IMR-90 (cell line): ENCODE data around the gene USP14. TPM values are rescaled to one million over a fixed set of nuclear protein-coding genes. Genes with fewer than 3 reads are reported as not detected.

Source experiments
- ATAC-seq: fragments of 200-7000 bp; cut with Tn5 transposase; 2 replicates; pipeline ENCODE4 v1.9.1; 2020; ENCODE audit warnings: low read depth, mild to moderate bottlenecking, moderate library complexity
- BruUV-seq: library from RNA; stranded (reverse); fragments of 400-500 nt; replicated peaks from 2 replicates; lab custom pipeline; 2021; lab: Mats Ljungman, UMichigan
- CTCF ChIA-PET: fragments of 300-600 bp; formaldehyde crosslinking; extraction: SDS; loops from one replicate; lab custom pipeline; 2021; ENCODE audit warnings: antibody characterized with exemption; lab: Yijun Ruan, JAX
- POLR2A ChIA-PET: fragments of 300-600 bp; sonication (Branson Sonifier 250); formaldehyde crosslinking; loops from one replicate; lab custom pipeline; 2022; ENCODE audit warnings: antibody characterized with exemption; ENCODE audit not compliant: unreplicated experiment; lab: Charles Lee
- DNase-seq: peaks from one replicate; pipeline ENCODE4 v3.0.0; 2013
- H2AFZ ChIP-seq: replicated peaks from 2 replicates; pipeline ENCODE3; 2013; ENCODE audit warnings: low read length, mild to moderate bottlenecking; ENCODE audit not compliant: poor library complexity
- H2AK5ac ChIP-seq: 2 replicates; pipeline ENCODE4 v1.6.1; 2013; ENCODE audit warnings: low read depth, low read length, inconsistent platforms
- H2AK9ac ChIP-seq: replicated peaks from 2 replicates; pipeline ENCODE3; 2013; ENCODE audit warnings: mild to moderate bottlenecking, low read depth, low read length, moderate library complexity; ENCODE audit not compliant: poor library complexity
- H2BK120ac ChIP-seq: 2 replicates; pipeline ENCODE4 v1.6.1; 2013; ENCODE audit warnings: low read depth, low read length, inconsistent platforms
- H2BK15ac ChIP-seq: 3 replicates; pipeline ENCODE4 v1.6.1; 2013; ENCODE audit warnings: low read depth, low read length, inconsistent platforms
- H2BK20ac ChIP-seq: 2 replicates; pipeline ENCODE4 v1.6.1; 2013; ENCODE audit warnings: low read depth, mild to moderate bottlenecking, inconsistent platforms, low read length, moderate library complexity
- H2BK5ac ChIP-seq: 2 replicates; pipeline ENCODE4 v1.6.1; 2013; ENCODE audit warnings: mild to moderate bottlenecking, low read depth, low read length, inconsistent platforms; ENCODE audit not compliant: poor library complexity, severe bottlenecking
- H3K14ac ChIP-seq: replicated peaks from 2 replicates; pipeline ENCODE4 v1.6.1; 2013; ENCODE audit warnings: low read depth, low read length, inconsistent platforms
- H3K18ac ChIP-seq: 2 replicates; pipeline ENCODE4 v1.6.1; 2013; ENCODE audit warnings: low read depth, low read length, control low read depth
- H3K23ac ChIP-seq: 2 replicates; pipeline ENCODE4 v1.6.1; 2013; ENCODE audit warnings: low read depth, low read length, inconsistent platforms
- H3K27ac ChIP-seq: 2 replicates; pipeline ENCODE4 v1.5.1; 2013; ENCODE audit warnings: mild to moderate bottlenecking, control low read depth, low read length; ENCODE audit not compliant: insufficient read depth
- H3K27me3 ChIP-seq: 2 replicates; pipeline ENCODE4 v1.6.1; 2013; ENCODE audit warnings: low read length; ENCODE audit not compliant: control insufficient read depth, insufficient read depth
- H3K36me3 ChIP-seq: 2 replicates; pipeline ENCODE4 v1.6.1; 2013; ENCODE audit warnings: low read length, mixed read lengths; ENCODE audit not compliant: control insufficient read depth, insufficient read depth
- H3K4ac ChIP-seq: 2 replicates; pipeline ENCODE4 v1.6.1; 2013; ENCODE audit warnings: low read depth, low read length, inconsistent platforms
- H3K4me1 ChIP-seq: 2 replicates; pipeline ENCODE4 v1.6.1; 2013; ENCODE audit warnings: low read length, mixed read lengths; ENCODE audit not compliant: control insufficient read depth, insufficient read depth
- H3K4me2 ChIP-seq: 2 replicates; pipeline ENCODE4 v1.6.1; 2013; ENCODE audit warnings: low read depth, mild to moderate bottlenecking, control low read depth, low read length, moderate library complexity
- H3K4me3 ChIP-seq: 2 replicates; pipeline ENCODE4 v1.5.1; 2013; ENCODE audit warnings: low read depth, mild to moderate bottlenecking, control low read depth, low read length, moderate library complexity; ENCODE audit not compliant: insufficient read depth
- H3K56ac ChIP-seq: 2 replicates; pipeline ENCODE4 v1.6.1; 2013; ENCODE audit warnings: low read length, inconsistent platforms; ENCODE audit not compliant: insufficient read depth; ENCODE audit errors: extremely low read depth
- H3K79me1 ChIP-seq, 2 experiments: 2 replicates each; pipeline ENCODE4 v1.6.1; 2013; ENCODE audit warnings: low read length in 2 of 2, inconsistent platforms in 1 of 2, low read depth in 1 of 2
- H3K9ac ChIP-seq: 2 replicates; pipeline ENCODE4 v1.6.1; 2013; ENCODE audit warnings: low read depth, low read length, control low read depth
- H3K9me1 ChIP-seq: 2 replicates; pipeline ENCODE4 v1.6.1; 2013; ENCODE audit warnings: low read length, inconsistent platforms; ENCODE audit not compliant: insufficient read depth
- H3K9me3 ChIP-seq: 2 replicates; pipeline ENCODE4 v1.6.1; 2013; ENCODE audit warnings: low read length; ENCODE audit not compliant: control insufficient read depth, insufficient read depth
- H4K20me1 ChIP-seq: 2 replicates; pipeline ENCODE4 v1.6.1; 2013; ENCODE audit warnings: low read length, inconsistent platforms; ENCODE audit not compliant: insufficient read depth
- H4K5ac ChIP-seq: 2 replicates; pipeline ENCODE4 v1.6.1; 2013; ENCODE audit warnings: mild to moderate bottlenecking, low read depth, low read length, control low read depth
- H4K8ac ChIP-seq, 2 experiments: 2 replicates each; pipeline ENCODE4 v1.6.1; 2013; ENCODE audit warnings: low read depth in 2 of 2, low read length in 2 of 2, control low read depth in 1 of 2, inconsistent platforms in 1 of 2
- H4K91ac ChIP-seq: 2 replicates; pipeline ENCODE4 v1.6.1; 2013; ENCODE audit warnings: low read depth, low read length, inconsistent platforms; ENCODE audit not compliant: insufficient read depth
- CEBPB ChIP-seq: IDR thresholded peaks from 2 replicates; pipeline ENCODE4 v1.6.1; 2012; ENCODE audit warnings: low read depth, low read length, improper control_type of control experiment
- CTCF ChIP-seq: conservative IDR thresholded peaks from 2 replicates; pipeline ENCODE4 v1.5.1; 2012; ENCODE audit warnings: mild to moderate bottlenecking, low read depth, low read length, improper control_type of control experiment
- MAZ ChIP-seq: IDR thresholded peaks from 2 replicates; pipeline ENCODE4 v1.6.1; 2012; ENCODE audit warnings: low read depth, mild to moderate bottlenecking, low read length, improper control_type of control experiment, moderate library complexity, borderline replicate concordance
- POLR2A ChIP-seq: IDR thresholded peaks from 2 replicates; pipeline ENCODE4 v1.6.1; 2012; ENCODE audit warnings: mild to moderate bottlenecking, low read depth, low read length
- RCOR1 ChIP-seq: IDR thresholded peaks from 2 replicates; pipeline ENCODE4 v1.6.1; 2012; ENCODE audit warnings: mild to moderate bottlenecking, low read length, improper control_type of control experiment; ENCODE audit not compliant: insufficient replicate concordance
- USF2 ChIP-seq: fragments of 150-350 bp; IDR thresholded peaks from 2 replicates; pipeline ENCODE4 v1.6.1; 2017; ENCODE audit warnings: mild to moderate bottlenecking, antibody characterized with exemption, low read length, low read depth
- WGBS, 2 experiments: methylation state at CpG; one replicate each; pipeline versions ENCODE4 v1.1.5 to v1.1.7; 2013; ENCODE audit warnings: missing lambda C conversion rate in 2 of 2; ENCODE audit not compliant: insufficient read length in 1 of 2; ENCODE audit errors: extremely low coverage in 2 of 2; 5-methylcytosine and 5-hydroxymethylcytosine counted together
- dilution Hi-C: fragments of 300-500 bp; cut with HindIII; formaldehyde crosslinking; loops from one replicate; pipeline ENCODE4 v1.14.3; 2018; ENCODE audit warnings: low sequenced_read_pairs; ENCODE audit not compliant: unreplicated experiment
- in situ Hi-C: fragments of 300-500 bp; cut with MboI; formaldehyde crosslinking; loops from 3 replicates; pipeline ENCODE4 v1.14.3; 2019; ENCODE audit warnings: low sequenced_read_pairs, inconsistent platforms, mixed read lengths
- intact Hi-C: fragments of 100-400 bp; cut with micrococcal nuclease; formaldehyde crosslinking; loops from 2 replicates; pipeline ENCODE4 v1.10.0; 2022
- polyA plus RNA-seq, 3 experiments: library from polyadenylated mRNA; depleted of rRNA; stranded (reverse); fragments of >200 nt; gene quantifications; 2 replicates each; pipeline ENCODE4 v1.2.3, GENCODE V29; 2012; ENCODE audit warnings: low replicate concordance in 1 of 3
- total RNA-seq: library from RNA; depleted of rRNA; stranded (reverse); fragments of >200 nt; gene quantifications from 2 replicates; pipeline ENCODE4 v1.2.3, GENCODE V29; 2012

Gene USP14
- total and polyA plus RNA-seq, 2 of the 4 experiments (the other 2 are of a cell fraction) = 11.5 to 32.4 TPM

DNA sequence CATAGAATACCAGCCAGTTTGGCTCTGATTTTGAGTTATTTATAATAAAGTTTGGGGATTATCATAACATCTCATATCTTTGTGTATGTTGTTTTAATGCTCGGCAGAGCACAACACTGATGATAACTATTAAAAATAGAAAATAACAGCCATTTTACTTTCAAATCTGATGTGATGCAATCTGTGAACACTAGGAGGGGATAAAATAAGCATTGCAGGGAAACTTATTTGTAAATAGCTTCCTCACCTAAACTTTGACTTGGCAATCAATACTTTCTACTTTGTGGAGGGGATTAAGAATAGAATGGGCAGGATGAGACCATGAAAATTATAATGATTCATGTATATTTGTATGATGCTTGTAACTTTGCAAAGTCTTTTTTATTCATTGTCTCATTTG lies 54.4 kb downstream of the USP14 start:
- H2AFZ ChIP-seq = no peak overlapping the region
- POLR2A ChIA-PET = no interaction called here
- H3K9me1 ChIP-seq = no peaks in the 10 kb centered on the region; the same call in 1 of the 2 replicates
- CTCF ChIA-PET = no interaction called here
- H4K8ac ChIP-seq = no peak overlapping the region
- ATAC-seq (no peak), DNase-seq (no peak)
- no peak overlapping the region for H3K23ac ChIP-seq
- H2AK9ac ChIP-seq = no peak overlapping the region
- in situ Hi-C loops = no loop called here
- no peak overlapping the region for H2BK5ac ChIP-seq
- H3K4me1 ChIP-seq = no peaks in the 10 kb centered on the region
- no peak overlapping the region for H2BK15ac ChIP-seq
- intact Hi-C loops = no loop called here
- peaks cover 0 to 4% of the 10 kb centered on the region in 2 experiments; a peak in 3 of 4 replicates for H3K79me1 ChIP-seq
- no peaks in the 10 kb centered on the region for H3K27me3 ChIP-seq
- H3K9me3 ChIP-seq = no peaks in the 10 kb centered on the region
- no peak overlapping the region for H3K4me2 ChIP-seq
- no peak overlapping the region for H4K91ac ChIP-seq
- H3K27ac ChIP-seq = no peak overlapping the region
- WGBS, 2 experiments = no CpG with 5 or more reads among the region's 1 CpG
- H3K4me3 ChIP-seq = no peak overlapping the region
- no peak overlapping the region for H3K4ac ChIP-seq
- no peak overlapping the region for H3K14ac ChIP-seq
- no peak overlapping the region for H3K9ac ChIP-seq
- BruUV-seq = no TSS peak
- dilution Hi-C loops = no loop called here
- H3K36me3 ChIP-seq = peaks cover 31% of the 10 kb centered on the region
- no peak overlapping the region for H3K56ac ChIP-seq
- TF ChIP-seq MAZ (no peak), RCOR1 (no peak), CTCF (0 out of 2 replicates have a peak, but pooled peaks have one; percentile 7), POLR2A (no peak), CEBPB (peak; percentile 65), USF2 (no peak)
- H4K20me1 ChIP-seq = no peaks in the 10 kb centered on the region
- H2BK20ac ChIP-seq = no peak overlapping the region
- H3K18ac ChIP-seq = no peak overlapping the region
- no peak overlapping the region for H4K5ac ChIP-seq
- no peak overlapping the region for H2AK5ac ChIP-seq
- no peak overlapping the region for H2BK120ac ChIP-seq
